ENCODE measurements around the gene HEXD.

DNA sequence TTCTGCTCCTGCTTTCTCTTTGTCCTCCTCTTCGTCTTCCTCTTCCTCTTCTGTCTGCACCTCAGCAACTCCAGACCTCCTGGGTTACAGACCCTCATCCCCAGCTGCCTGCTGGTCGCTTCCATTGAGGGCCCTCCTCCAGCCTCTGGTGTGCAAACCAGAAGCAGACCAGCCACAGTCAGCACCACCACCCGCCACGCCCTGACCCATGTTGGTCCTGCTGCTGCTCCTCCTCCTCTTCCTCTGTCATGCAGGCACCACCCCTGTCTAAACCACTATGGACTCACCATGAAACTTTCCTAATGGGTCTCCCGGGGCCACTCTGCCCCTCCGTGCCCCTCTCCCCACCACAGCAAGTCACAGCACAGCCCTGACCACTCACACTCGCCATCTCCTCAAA lies 11.7 kb downstream of the HEXD start:
- TF ChIP-seq, protein P1, sequence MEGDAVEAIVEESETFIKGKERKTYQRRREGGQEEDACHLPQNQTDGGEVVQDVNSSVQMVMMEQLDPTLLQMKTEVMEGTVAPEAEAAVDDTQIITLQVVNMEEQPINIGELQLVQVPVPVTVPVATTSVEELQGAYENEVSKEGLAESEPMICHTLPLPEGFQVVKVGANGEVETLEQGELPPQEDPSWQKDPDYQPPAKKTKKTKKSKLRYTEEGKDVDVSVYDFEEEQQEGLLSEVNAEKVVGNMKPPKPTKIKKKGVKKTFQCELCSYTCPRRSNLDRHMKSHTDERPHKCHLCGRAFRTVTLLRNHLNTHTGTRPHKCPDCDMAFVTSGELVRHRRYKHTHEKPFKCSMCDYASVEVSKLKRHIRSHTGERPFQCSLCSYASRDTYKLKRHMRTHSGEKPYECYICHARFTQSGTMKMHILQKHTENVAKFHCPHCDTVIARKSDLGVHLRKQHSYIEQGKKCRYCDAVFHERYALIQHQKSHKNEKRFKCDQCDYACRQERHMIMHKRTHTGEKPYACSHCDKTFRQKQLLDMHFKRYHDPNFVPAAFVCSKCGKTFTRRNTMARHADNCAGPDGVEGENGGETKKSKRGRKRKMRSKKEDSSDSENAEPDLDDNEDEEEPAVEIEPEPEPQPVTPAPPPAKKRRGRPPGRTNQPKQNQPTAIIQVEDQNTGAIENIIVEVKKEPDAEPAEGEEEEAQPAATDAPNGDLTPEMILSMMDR (IDR thresholded peaks at IDR 0.05; ENCODE audit: extremely low read depth in 1 of 2, insufficient read depth in 1 of 2, low read depth in 1 of 2, low read length in 2 of 2): no peak
- no peak for TF ChIP-seq JUN (IDR thresholded peaks at IDR 0.05; ENCODE audit: borderline replicate concordance, insufficient read depth, insufficient read length, low read depth)
- TF ChIP-seq POLR2A (IDR thresholded peaks at IDR 0.05; ENCODE audit: low read depth, low read length): no peak
- TF ChIP-seq EZH2 (IDR thresholded peaks at IDR 0.05; ENCODE audit: borderline replicate concordance, low read depth, low read length, severe bottlenecking): no peak
- TF ChIP-seq, protein P2, sequence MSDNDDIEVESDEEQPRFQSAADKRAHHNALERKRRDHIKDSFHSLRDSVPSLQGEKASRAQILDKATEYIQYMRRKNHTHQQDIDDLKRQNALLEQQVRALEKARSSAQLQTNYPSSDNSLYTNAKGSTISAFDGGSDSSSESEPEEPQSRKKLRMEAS (IDR thresholded peaks at IDR 0.05; ENCODE audit: insufficient read depth, insufficient read length): no peak
- no peak for TF ChIP-seq POLR2AphosphoS5 (IDR thresholded peaks at IDR 0.05; ENCODE audit: insufficient read depth, low read depth, low read length)
- TF ChIP-seq FOS (IDR thresholded peaks at IDR 0.05; ENCODE audit: borderline replicate concordance, insufficient read depth, low read length): no peak
- no peak for TF ChIP-seq MYC (IDR thresholded peaks at IDR 0.05; ENCODE audit: low read depth, low read length)

All from endothelial cell of umbilical vein (primary cell).